GM18867 (cell line): ENCODE data around the gene FNBP1.
A peak's percentile ranks its signal among the peaks of the same experiment; 100 is the strongest.

ENCODE experiments used
- ATAC-seq: cut with Tn5 transposase; IDR thresholded peaks from one replicate; pipeline ENCODE4 v1.9.1; 2021; ENCODE audit warnings: mild to moderate bottlenecking, moderate library complexity; ENCODE audit not compliant: unreplicated experiment

The FNBP1 gene

GRCh38 chr9:130042885-130043653 is at the start of gene FNBP1:
Gene FNBP1 (minus strand): TSS chr9:130043189. CDS start chr9:130042975, 214 bp downstream.
- ATAC-seq, result peak; percentile 36

GRCh38 chr9:130090915-130091314 is 47.9 kb upstream of the FNBP1 start:
- ATAC-seq, result no peak

- no peak for ATAC-seq
Observed at GRCh38 chr9:130089141-130089540, 46.2 kb upstream of the FNBP1 start.

GRCh38 chr9:130088051-130088450 is 45.1 kb upstream of the FNBP1 start:
- no peak for ATAC-seq

DNA sequence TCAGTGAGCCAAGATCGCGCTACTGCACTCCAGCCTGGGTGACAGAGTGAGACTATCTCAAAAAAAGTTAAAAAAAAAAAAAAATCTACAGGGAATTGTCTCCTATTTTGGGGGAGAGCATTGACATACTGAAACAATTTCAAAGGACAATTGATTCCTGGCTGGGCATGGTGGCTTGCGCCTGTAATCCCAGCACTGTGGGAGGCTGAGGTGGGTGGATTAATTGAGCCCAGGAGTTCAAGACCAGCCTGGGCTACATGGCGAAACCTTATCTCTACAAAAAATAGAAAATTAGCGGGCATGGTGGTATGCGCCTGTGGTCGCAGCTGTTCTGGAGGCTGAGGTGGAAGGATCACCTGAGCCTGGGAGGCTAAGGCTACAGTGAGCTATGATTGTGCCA is 41.3 kb upstream of the FNBP1 start:
- ATAC-seq, result no peak

DNA sequence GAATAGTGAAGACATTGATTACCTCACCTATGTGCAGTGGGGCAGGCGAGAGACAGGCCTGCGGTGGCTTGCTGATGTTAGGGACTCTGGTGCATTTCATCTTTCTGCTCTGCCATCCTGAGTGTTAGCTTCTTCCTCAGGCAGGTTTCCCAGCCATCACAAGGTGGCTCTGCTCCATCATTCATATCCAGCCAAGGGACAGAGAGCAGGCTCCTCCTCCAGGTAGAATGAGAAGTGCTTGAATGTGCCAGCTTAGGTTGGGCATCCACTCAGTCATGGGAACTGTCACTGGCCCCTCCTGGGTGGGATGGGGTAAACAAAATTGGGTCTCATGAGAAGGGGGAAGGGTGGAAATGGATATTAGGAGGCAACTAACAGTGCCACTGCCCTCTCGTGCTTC is 35.6 kb upstream of the FNBP1 start:
- no peak for ATAC-seq

GRCh38 chr9:130073373-130073772 is 30.4 kb upstream of the FNBP1 start:
- ATAC-seq, result no peak

DNA sequence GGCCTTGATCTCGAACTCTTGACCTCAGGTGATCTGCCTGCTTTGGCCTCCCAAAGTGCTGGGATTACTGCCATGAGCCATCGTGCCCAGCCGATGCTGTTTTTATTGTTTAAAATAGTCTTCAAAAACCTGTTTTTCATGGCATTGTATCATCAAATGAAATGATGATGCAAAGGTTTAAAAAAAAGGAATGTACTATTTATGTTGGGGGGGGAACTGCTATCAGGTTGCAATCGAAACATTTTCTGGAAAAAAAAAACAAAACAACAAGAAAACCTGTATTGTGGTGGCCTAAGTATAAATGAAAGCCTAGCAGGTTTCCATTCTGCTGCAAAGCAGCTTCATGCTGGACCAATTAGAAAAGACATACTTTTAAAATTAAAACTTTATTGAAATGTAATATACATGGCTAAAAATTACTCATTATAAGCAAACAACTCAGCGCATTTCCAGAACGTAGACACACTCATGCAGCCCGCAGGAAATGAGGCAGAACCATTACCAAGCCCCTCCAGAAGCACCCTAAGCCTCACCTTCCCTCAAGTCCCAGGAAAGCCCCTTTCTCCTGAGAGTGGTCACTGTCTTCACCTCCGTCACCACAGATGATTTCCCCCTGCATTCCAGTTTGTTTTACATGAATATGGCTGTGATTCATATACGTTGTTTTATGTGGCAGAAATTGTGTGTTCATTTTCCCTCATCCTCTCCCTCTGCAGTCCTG is 29.7 kb upstream of the FNBP1 start:
- no peak for ATAC-seq

GRCh38 chr9:130069048-130069447 is 26.1 kb upstream of the FNBP1 start:
- no peak for ATAC-seq

- ATAC-seq, result no peak
Observed at GRCh38 chr9:130064621-130065020, 21.6 kb upstream of the FNBP1 start.

DNA sequence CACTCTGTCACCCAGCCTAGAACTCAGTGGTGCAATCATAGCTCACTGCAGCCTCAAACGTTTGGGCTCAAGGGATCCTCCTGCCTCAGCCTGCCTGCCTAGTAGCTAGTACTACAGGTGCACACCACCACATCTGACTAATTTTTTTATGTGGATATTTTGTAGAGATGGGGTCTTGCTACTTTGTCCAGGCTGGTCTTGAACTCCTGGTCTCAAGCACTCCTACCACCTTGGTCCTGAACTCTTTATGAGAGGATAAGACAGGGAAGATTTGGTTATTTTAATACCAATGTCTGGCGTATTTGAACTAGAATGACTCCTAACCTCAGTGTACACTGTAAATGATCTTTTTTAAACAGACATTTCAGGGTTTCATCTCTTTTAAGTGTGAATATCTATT is 19.8 kb upstream of the FNBP1 start:
- no peak for ATAC-seq

DNA sequence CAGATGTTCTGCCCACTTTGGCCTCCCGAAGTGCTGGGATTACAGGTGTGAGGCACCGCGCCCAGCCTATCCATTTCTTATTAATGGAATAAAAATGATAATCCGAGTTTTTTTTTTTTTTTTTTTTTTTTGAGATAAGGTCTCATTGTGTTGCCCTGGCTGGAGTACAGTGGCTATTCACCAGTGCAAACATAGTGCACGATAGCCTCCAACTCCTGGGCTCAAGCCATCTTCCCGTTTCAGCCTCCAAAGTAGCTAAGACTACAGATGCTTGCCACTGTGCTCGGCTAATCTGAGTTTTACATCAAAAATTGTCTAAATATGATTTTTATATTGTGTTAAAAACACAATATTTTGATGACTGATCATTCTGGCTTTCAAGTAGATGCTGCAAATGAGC is 17.3 kb upstream of the FNBP1 start:
- no peak for ATAC-seq

DNA sequence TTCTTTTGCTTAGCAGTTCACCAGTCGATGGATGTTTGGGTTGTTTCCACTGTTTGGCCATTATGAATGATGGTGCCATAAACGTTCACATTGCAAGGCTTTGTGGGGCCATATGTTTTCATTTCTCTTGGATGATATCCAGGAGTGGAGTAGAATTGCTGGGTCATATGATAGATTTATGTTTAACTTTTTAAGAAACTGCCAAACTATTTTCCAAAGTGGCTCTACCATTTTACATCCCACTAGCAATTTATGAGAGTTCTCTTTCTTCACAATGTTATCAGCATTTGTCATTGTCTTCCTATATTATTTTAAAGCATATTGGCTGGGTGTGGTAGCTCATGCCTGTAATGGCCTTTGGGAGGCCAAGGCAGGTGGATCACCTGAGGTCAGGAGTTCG is 15.9 kb upstream of the FNBP1 start:
- ATAC-seq, result no peak

DNA sequence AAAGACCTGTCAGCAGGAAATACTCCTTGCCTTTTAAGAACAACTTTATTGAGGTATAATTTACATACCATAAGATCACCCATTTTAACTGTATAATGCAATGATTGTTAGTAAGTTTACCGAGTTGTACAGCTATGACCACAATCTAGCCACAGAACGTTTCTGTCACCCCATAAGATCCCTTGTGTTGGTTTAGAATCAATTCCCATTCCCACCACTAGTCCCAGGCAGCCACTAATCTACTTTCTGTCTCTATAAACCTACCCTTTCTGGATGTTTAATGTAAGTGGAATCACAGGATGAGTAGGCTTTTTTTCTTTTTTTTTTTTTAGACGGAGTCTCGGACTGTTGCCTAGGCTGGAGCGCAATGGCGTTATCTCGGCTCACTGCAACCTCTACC is 15.2 kb upstream of the FNBP1 start:
- no peak for ATAC-seq

DNA sequence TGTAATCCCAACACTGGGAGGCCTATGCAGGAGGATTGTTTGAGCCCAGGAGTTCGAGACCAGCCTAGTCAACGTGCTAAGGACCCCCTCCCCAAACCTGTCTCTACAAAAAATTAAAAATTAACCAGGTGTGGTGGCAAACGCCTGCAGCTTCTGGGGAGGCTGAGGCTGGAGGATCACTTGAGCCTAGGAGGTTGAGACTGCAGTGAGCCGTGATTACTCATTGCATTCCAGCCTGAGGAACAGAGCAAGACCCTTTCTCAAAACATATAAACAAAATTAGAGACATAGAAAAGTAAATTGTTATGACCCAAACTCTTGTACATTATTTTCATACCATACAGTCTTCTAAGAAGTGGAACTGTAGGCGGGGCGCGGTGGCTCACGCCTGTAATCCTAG is 11.8 kb upstream of the FNBP1 start:
- ATAC-seq, result no peak

- no peak for ATAC-seq
Observed at GRCh38 chr9:130054325-130054786, 11.4 kb upstream of the FNBP1 start.

GRCh38 chr9:130053504-130054324 is 10.7 kb upstream of the FNBP1 start, which contains the start of gene GPR107:
Gene GPR107 (plus strand): TSS chr9:130053906. CDS start chr9:130053933, 27 bp downstream.
- ATAC-seq, result peak; percentile 74

DNA sequence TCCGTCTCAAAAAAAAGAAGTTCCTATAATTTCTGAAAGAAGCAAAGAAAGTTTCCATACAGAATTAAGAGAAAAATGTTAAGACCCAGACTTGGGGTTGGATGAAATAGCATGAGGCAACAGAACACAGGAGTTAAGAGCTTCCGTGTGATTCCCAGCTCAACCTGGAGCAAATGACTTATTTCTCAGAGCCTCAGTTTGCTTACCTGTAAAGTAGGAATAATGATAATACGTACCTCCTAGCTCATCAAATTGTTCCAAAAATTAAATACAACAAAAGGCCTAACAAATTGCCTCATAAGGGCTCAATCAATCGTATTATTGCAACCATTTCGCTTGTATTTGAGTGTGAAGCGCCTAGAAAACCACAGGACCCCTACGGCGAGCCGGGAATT is 10.1 kb upstream of the FNBP1 start:
- no peak for ATAC-seq

GRCh38 chr9:130051855-130052254 is 8.9 kb upstream of the FNBP1 start:
- no peak for ATAC-seq

DNA sequence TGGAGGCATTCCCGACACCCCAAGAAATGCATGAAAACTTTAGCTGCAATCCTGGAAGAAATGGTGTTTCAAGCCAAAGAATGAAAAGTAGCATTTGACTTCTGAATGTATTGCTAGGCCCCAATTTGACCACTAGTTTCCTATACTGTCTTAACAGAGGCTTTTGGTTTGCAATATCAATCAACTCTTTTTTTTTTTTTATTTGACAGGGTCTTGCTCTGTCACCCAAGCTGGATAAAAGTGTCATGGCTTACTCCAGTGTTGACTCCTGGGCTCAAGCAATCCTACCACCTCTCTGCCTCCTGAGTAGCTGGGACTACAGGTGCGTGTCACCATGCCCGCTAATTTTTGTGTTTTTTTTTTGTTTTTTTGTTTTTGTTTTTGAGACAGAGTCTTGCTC is 7.5 kb upstream of the FNBP1 start:
- no peak for ATAC-seq

DNA sequence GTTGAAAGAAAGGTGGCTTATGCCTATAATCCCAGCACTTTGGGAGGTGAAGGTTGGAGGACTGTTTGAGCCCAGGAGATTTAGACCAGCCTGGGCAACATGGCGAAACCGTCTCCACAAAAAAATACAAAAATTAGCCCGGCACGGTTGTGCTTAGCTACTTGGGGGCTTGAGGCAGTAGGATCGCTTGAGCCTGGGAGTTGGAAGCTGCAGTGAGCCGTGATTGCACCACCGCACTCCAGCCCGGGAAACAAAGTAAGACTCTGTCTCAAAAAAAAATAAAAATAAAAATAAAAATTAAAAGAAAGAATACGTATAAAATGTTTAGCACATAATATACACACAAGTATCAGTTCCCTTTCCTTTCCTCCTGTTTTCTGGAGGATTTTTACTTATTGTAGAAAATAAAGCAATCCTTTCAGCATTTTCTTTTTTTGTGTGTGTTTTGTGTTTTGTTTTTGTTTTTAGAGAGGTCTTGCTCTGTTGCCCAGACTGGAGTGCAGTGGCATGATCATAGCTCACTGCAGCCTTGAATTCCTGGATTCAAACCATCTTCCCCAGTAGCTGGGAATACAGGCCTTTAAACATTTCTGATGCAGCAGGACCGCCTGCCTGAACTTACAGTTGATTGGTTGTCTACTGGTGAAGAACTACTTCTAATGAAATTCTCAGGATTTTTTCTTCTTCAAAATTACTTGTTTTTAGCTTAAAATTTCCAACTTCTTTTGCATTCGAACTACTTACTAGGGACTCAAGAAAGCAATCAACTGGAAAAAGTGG is 6.6 kb upstream of the FNBP1 start:
- ATAC-seq, result no peak
